Thoracic aorta (tissue), 2 donors: ENCODE results near the gene WRNIP1. TPM values are rescaled to one million over a fixed set of nuclear protein-coding genes. Genes with fewer than 3 reads are reported as not detected.
"Not testable (repeated sequence)": the region's sequence is repeated elsewhere in the genome, so short reads cannot be mapped to it uniquely, and the experiment has no call there.

Source experiments
- ATAC-seq: fragments of 150-250 bp; one replicate; pipeline ENCODE4 v1.8.0; 2017; ENCODE audit warnings: low read depth; ENCODE audit not compliant: insufficient number of reproducible peaks, low FRiP score
- DNase-seq: peaks from one replicate; pipeline ENCODE4 v3.0.0-alpha.2; 2020; ENCODE audit warnings: low spot score
- H3K27ac ChIP-seq, 2 donors: fragments of 200-600 bp; sonication (generic); 1 replicate in 1 of 2; 2 replicates in 1 of 2; pipeline ENCODE4 v1.5.1; 2016; ENCODE audit warnings: mild to moderate bottlenecking in 2 of 2, moderate library complexity in 2 of 2
- H3K27me3 ChIP-seq: fragments of 200-600 bp; sonication (generic); replicated peaks from 2 replicates; pipeline ENCODE4 v1.6.0; 2016; ENCODE audit warnings: mild to moderate bottlenecking; ENCODE audit not compliant: insufficient read depth
- H3K36me3 ChIP-seq: fragments of 200-600 bp; sonication (generic); one replicate; pipeline ENCODE4 v1.5.1; 2016
- H3K4me1 ChIP-seq, 2 donors: fragments of 200-600 bp; sonication (generic); 1 replicate in 1 of 2; 2 replicates in 1 of 2; pipeline versions ENCODE4 v1.5.1 to v1.6.0; 2016; ENCODE audit warnings: low read depth in 2 of 2, mild to moderate bottlenecking in 1 of 2; ENCODE audit not compliant: control insufficient read depth in 1 of 2
- H3K4me3 ChIP-seq: fragments of 200-600 bp; sonication (generic); 2 replicates; pipeline ENCODE4 v1.5.1; 2016; ENCODE audit warnings: mild to moderate bottlenecking
- H3K9me3 ChIP-seq: fragments of 200-600 bp; sonication (generic); 2 replicates; pipeline ENCODE4 v1.5.1; 2016
- total RNA-seq, 2 donors: library from RNA; depleted of rRNA; stranded (reverse); fragments of >200 nt; gene quantifications; one replicate each; pipeline versions ENCODE4 v1.1.0 to v1.2.3, GENCODE V29; 2016
- TF ChIP-seq, protein P1 (sequence below): fragments of 200-600 bp; sonication (generic); IDR thresholded peaks from one replicate; pipeline ENCODE4 v1.5.1; 2019; ENCODE audit warnings: antibody characterized with exemption

The WRNIP1 gene
- total RNA-seq, 2 donors from 2014 or later: 87.8 to 93.3 TPM

DNA sequence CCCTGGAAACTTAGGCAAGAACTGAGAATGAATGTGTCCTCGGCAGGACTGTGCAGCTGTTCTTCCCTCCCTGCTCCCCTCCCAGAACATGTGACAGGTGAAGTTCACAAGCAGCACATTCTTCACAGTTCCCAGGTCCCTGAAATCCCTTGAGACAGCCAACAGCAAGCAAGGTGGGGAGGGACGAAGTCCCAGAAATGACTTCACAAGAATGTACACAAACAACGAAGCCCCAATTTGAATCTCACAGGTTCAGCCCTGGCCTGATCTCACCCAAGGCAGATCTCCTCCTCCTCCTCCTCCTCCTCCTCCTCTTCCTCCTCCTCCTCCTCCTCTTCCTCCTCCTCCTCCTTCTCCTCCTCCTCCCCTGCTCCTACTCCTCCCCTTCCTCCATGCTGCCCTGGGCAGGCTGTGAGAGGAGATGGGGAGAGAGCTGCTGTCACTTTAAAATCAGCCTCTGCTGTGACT lies 32.4 kb downstream of the WRNIP1 start:
- DNase-seq (no peak), ATAC-seq (no peak)
- no peaks in the 10 kb centered on the region for H3K36me3 ChIP-seq
- TF ChIP-seq, protein P1, sequence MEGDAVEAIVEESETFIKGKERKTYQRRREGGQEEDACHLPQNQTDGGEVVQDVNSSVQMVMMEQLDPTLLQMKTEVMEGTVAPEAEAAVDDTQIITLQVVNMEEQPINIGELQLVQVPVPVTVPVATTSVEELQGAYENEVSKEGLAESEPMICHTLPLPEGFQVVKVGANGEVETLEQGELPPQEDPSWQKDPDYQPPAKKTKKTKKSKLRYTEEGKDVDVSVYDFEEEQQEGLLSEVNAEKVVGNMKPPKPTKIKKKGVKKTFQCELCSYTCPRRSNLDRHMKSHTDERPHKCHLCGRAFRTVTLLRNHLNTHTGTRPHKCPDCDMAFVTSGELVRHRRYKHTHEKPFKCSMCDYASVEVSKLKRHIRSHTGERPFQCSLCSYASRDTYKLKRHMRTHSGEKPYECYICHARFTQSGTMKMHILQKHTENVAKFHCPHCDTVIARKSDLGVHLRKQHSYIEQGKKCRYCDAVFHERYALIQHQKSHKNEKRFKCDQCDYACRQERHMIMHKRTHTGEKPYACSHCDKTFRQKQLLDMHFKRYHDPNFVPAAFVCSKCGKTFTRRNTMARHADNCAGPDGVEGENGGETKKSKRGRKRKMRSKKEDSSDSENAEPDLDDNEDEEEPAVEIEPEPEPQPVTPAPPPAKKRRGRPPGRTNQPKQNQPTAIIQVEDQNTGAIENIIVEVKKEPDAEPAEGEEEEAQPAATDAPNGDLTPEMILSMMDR: no peak
- H3K4me1 ChIP-seq: peaks cover under 1 to 19% of the 10 kb centered on the region in 2 donors
- H3K27me3 ChIP-seq: no peaks in the 10 kb centered on the region
- no peak overlapping the region for H3K27ac ChIP-seq
- H3K9me3 ChIP-seq: no peaks in the 10 kb centered on the region
- H3K4me3 ChIP-seq: no peak overlapping the region

- H3K9me3 ChIP-seq: no peaks in the 10 kb centered on the region
- ATAC-seq (no peak), DNase-seq (no peak)
- no peaks in the 10 kb centered on the region for H3K36me3 ChIP-seq
- no peaks in the 10 kb centered on the region for H3K27me3 ChIP-seq
- peaks cover 0 to 12% of the 10 kb centered on the region in 2 donors for H3K4me1 ChIP-seq
- H3K4me3 ChIP-seq: no peak overlapping the region
- H3K27ac ChIP-seq: no peak overlapping the region
- TF ChIP-seq, protein P1: no peak
These were observed 33.5 kb downstream of the WRNIP1 start for GRCh38 chr6:2798586-2799134.

- ATAC-seq: no peak
These were observed 34.8 kb downstream of the WRNIP1 start for GRCh38 chr6:2799936-2800527.

DNA sequence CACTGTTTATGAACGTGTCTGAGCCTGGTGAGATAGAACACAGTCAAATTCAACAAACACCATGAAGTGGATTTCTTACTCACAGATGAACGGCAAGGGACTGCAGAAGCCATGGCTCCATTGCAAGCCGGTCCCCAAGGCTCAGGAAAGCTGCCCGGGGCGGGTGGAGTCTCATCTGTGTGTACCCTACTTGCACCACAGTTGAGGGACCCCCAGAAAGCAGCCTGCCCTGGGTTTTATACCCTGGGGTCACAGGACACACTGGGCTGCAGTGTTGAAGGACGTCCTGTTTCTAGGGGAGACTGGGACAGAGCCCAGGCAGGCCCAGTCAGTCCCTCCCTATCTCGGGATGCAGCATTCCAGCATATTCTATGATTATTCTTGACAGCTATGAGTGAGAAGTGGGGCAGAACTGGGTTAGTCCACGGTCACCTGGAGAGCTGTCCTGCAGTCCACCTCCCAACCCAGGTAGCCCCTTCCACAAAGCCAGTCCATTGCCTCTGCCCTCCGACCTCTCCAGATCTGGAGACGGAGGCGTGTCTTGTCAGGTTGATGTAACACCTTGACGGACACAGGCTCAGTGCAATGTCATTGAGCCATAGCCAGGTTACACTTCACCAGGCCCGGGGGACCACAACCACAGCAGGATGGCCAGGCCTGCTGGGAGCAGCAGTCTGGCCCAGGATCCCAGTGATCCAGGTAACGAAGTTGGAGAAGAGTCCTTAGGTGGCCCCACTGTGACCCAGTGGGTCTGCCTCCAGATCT lies 35.5 kb downstream of the WRNIP1 start:
- TF ChIP-seq, protein P1: no peak
- DNase-seq (no peak), ATAC-seq (no peak)
- no peak overlapping the region for H3K4me3 ChIP-seq
- no peaks in the 10 kb centered on the region for H3K9me3 ChIP-seq
- no peaks in the 10 kb centered on the region for H3K27me3 ChIP-seq
- no peak overlapping the region for H3K27ac ChIP-seq
- peaks cover 0 to 27% of the 10 kb centered on the region in 2 donors for H3K4me1 ChIP-seq
- H3K36me3 ChIP-seq: no peaks in the 10 kb centered on the region

More at GRCh38 chr6:2799936-2800527, 34.8 kb downstream of the WRNIP1 start:
- no peaks in the 10 kb centered on the region for H3K36me3 ChIP-seq
- H3K9me3 ChIP-seq: no peaks in the 10 kb centered on the region
- H3K4me3 ChIP-seq: no peak overlapping the region
- peaks cover 0 to 20% of the 10 kb centered on the region in 2 donors for H3K4me1 ChIP-seq
- H3K27ac ChIP-seq: no peak overlapping the region
- no peaks in the 10 kb centered on the region for H3K27me3 ChIP-seq
- TF ChIP-seq, protein P1: no peak
- no peak for DNase-seq

GRCh38 chr6:2801687-2802086 lies 36.5 kb downstream of the WRNIP1 start:
- not testable (repeated sequence) for DNase-seq, H3K27ac ChIP-seq, H3K9me3 ChIP-seq, H3K36me3 ChIP-seq, H3K4me3 ChIP-seq, ATAC-seq, H3K27me3 ChIP-seq
- H3K4me1 ChIP-seq: peaks cover 0 to 37% of the 10 kb centered on the region in 2 donors
